ENCODE measurements around the gene ABCA10. TPM values are rescaled to one million over a fixed set of nuclear protein-coding genes. Genes with fewer than 3 reads are reported as not detected.
"Not testable (repeated sequence)": the region's sequence is repeated elsewhere in the genome, so short reads cannot be mapped to it uniquely, and the experiment has no call there.

Gene ABCA10, protein sequence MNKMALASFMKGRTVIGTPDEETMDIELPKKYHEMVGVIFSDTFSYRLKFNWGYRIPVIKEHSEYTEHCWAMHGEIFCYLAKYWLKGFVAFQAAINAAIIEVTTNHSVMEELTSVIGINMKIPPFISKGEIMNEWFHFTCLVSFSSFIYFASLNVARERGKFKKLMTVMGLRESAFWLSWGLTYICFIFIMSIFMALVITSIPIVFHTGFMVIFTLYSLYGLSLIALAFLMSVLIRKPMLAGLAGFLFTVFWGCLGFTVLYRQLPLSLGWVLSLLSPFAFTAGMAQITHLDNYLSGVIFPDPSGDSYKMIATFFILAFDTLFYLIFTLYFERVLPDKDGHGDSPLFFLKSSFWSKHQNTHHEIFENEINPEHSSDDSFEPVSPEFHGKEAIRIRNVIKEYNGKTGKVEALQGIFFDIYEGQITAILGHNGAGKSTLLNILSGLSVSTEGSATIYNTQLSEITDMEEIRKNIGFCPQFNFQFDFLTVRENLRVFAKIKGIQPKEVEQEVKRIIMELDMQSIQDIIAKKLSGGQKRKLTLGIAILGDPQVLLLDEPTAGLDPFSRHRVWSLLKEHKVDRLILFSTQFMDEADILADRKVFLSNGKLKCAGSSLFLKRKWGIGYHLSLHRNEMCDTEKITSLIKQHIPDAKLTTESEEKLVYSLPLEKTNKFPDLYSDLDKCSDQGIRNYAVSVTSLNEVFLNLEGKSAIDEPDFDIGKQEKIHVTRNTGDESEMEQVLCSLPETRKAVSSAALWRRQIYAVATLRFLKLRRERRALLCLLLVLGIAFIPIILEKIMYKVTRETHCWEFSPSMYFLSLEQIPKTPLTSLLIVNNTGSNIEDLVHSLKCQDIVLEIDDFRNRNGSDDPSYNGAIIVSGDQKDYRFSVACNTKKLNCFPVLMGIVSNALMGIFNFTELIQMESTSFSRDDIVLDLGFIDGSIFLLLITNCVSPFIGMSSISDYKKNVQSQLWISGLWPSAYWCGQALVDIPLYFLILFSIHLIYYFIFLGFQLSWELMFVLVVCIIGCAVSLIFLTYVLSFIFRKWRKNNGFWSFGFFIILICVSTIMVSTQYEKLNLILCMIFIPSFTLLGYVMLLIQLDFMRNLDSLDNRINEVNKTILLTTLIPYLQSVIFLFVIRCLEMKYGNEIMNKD (N-terminal part only)
- total RNA-seq, result 0.50 to 0.92 TPM (median 0.87 TPM) in 3 replicates
- long read RNA-seq, result 0 reads

DNA sequence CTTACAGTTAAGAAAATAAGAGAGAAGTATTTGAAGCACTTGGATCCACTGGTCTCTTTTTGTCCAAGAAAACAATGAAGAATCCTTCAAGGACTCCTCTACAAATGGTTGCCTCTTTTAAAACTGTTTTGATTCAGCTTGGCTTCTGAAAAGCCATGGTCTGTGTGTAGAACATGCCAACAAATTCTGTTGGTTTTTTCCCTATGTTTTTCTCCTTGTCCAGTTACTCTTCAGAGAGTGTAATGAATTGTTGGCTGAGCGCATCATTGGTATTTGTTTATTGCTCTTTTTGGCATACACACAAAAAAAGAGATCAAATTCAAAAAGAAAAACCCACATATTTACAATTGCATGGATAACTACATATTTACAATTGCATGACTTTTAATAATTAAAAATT lies at the start of gene ABCA10:
Gene ABCA10, minus strand, starts transcription at position 249 of the 400 bp plus-strand sequence. CDS start 3,466 bp downstream, outside the sequence.
- Mint-ChIP-seq H3K27ac (ENCODE audit: unreplicated experiment) (no peak within 1 kb of the TSS), H3K9me3 (ENCODE audit: low read depth) (peaks cover 14% of the 10 kb centered on the region), H3K27me3 (ENCODE audit: low read depth) (no peaks in the 10 kb centered on the region), H3K4me3 (ENCODE audit: unreplicated experiment) (no peak within 1 kb of the TSS), H3K36me3 (ENCODE audit: low read depth) (no peaks in the 10 kb centered on the region), H3K4me1 (ENCODE audit: low read depth) (peaks cover 4% of the 10 kb centered on the region)
- TF ChIP-seq, protein P1, sequence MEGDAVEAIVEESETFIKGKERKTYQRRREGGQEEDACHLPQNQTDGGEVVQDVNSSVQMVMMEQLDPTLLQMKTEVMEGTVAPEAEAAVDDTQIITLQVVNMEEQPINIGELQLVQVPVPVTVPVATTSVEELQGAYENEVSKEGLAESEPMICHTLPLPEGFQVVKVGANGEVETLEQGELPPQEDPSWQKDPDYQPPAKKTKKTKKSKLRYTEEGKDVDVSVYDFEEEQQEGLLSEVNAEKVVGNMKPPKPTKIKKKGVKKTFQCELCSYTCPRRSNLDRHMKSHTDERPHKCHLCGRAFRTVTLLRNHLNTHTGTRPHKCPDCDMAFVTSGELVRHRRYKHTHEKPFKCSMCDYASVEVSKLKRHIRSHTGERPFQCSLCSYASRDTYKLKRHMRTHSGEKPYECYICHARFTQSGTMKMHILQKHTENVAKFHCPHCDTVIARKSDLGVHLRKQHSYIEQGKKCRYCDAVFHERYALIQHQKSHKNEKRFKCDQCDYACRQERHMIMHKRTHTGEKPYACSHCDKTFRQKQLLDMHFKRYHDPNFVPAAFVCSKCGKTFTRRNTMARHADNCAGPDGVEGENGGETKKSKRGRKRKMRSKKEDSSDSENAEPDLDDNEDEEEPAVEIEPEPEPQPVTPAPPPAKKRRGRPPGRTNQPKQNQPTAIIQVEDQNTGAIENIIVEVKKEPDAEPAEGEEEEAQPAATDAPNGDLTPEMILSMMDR (IDR thresholded peaks at IDR 0.05), result no peak
- DNase-seq (ENCODE audit: low spot score), result no peak

DNA sequence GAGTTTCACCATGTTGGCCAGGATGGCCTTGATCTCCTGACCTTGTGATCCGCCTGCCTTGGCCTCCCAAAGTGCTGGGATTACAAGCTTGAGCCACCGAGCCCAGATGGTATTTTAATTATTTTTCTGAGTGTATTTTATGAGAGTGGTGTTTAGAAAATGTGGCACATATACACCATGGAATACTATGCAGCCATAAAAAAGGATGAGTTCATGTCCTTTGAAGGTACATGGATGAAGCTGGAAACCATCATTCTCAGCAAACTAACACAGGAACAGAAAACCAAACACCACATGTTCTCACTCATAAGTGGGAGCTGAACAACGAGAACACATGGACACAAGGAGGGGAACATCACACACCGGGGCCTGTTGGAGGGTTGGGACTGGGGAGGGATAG lies 47.7 kb upstream of the ABCA10 start:
- H3K4me3 Mint-ChIP-seq (ENCODE audit: unreplicated experiment); H3K27me3 Mint-ChIP-seq (ENCODE audit: low read depth); H3K27ac Mint-ChIP-seq (ENCODE audit: unreplicated experiment); H3K4me1 Mint-ChIP-seq (ENCODE audit: low read depth); DNase-seq (ENCODE audit: low spot score); H3K9me3 Mint-ChIP-seq (ENCODE audit: low read depth); H3K36me3 Mint-ChIP-seq (ENCODE audit: low read depth): not testable (repeated sequence)

DNA sequence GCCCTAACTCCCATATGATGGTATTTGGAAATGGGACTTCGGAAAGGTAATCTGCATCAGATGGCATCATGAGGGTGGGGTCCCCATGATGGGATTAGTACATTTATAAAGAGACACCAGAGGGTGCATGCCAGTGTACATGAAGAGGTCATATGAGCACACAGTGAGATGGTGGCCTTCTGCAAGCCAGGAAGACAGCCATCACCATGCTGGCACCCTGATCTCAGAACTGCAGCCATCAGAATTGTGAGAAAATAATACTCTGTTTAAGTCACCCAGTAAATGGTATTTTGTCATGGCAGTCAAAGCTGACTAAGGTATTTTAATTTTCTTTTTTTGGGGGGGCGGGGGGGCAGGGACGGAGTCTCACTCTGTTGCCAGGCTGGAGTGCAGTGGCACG lies 47.1 kb upstream of the ABCA10 start:
- Mint-ChIP-seq H3K4me1 (ENCODE audit: low read depth) (no peaks in the 10 kb centered on the region), H3K4me3 (ENCODE audit: unreplicated experiment) (no peak overlapping the region), H3K27ac (ENCODE audit: unreplicated experiment) (no peak overlapping the region), H3K9me3 (ENCODE audit: low read depth) (peaks cover 2% of the 10 kb centered on the region), H3K27me3 (ENCODE audit: low read depth) (no peaks in the 10 kb centered on the region), H3K36me3 (ENCODE audit: low read depth) (peaks cover 2% of the 10 kb centered on the region)
- TF ChIP-seq, protein P1 (IDR thresholded peaks at IDR 0.05), result no peak
- DNase-seq (ENCODE audit: low spot score), result no peak

DNA sequence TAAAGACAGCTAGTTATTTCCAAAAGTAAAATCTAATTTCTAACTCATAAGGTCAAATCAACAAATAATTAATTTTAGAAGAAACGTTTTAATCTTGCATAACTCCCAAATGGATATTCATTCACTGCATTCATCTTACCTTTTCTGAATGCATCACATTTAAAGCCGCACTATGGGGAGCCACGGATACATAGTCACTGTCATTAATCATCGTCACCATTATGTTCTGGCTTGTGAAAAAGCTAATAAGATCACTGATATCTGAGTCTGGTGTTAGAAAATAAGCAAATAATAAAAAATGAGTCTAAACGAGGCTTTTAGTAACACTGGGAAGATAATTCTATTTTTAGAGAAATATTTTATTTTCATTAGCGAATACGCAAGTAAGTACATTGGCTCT lies 42.4 kb upstream of the ABCA10 start:
- Mint-ChIP-seq H3K27me3 (ENCODE audit: low read depth) (no peaks in the 10 kb centered on the region), H3K27ac (ENCODE audit: unreplicated experiment) (no peak overlapping the region), H3K4me3 (ENCODE audit: unreplicated experiment) (no peak overlapping the region), H3K4me1 (ENCODE audit: low read depth) (peaks cover 18% of the 10 kb centered on the region), H3K9me3 (ENCODE audit: low read depth) (no peaks in the 10 kb centered on the region), H3K36me3 (ENCODE audit: low read depth) (no peaks in the 10 kb centered on the region)
- TF ChIP-seq, protein P1 (IDR thresholded peaks at IDR 0.05), result no peak
- no peak for DNase-seq (ENCODE audit: low spot score)

DNA sequence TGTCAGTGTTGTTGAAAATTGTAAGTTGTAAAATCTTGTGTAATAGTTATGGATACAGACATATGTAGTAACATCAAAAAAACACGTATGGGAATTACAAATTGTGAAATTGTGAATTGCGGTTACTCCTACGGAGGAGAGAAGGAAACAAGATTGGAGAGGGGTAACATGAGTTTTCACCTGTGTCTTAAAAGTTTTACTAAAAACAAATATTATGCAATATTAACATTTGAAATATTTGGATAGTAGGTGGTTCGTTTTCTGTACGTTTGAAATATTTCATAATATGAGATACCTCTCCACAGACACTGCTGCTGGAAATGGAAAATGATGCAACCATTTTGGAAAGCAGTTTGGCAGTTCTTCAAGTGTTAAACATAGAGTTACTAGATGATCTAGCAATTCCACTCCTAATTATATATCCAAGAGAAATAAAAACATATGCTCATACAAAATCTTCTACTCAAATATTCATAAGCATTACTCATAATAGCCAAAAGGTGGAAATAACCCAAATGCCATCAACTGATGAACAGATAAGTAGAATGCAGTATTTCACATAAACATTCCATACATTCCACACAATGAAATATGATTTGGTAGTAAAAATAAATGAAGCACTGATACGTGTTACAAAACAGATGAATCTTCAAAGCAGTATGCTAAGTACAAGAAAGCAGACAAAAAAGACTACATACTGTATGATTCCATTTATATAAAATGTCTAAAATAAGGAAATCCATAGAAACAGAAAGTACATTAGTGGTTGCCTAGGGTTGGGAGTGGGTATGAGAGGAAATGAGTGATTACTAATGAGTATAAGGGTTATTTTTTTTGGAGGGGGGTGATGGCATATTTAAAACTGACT lies 40.7 kb upstream of the ABCA10 start:
- H3K27ac Mint-ChIP-seq (ENCODE audit: unreplicated experiment), result peak overlapping the region; percentile 76

More for the DNA sequence above, 40.7 kb upstream of the ABCA10 start:
- Mint-ChIP-seq H3K9me3 (ENCODE audit: low read depth) (peaks cover 3% of the 10 kb centered on the region), H3K4me3 (ENCODE audit: unreplicated experiment) (no peak overlapping the region), H3K4me1 (ENCODE audit: low read depth) (peaks cover 18% of the 10 kb centered on the region), H3K36me3 (ENCODE audit: low read depth) (no peaks in the 10 kb centered on the region), H3K27me3 (ENCODE audit: low read depth) (no peaks in the 10 kb centered on the region)
- TF ChIP-seq, protein P1 (IDR thresholded peaks at IDR 0.05), result no peak
- no peak for DNase-seq (ENCODE audit: low spot score)

All from chondrocyte (in vitro differentiated cells).